GM11168 (cell line): ENCODE measurements around the gene PPP2R3B.

Source experiments
- in situ Hi-C: fragments of 300-500 bp; cut with MboI; formaldehyde crosslinking; loops from one replicate; pipeline ENCODE4 v1.12.0; 2022; ENCODE audit warnings: low sequenced_read_pairs; ENCODE audit not compliant: unreplicated experiment

PPP2R3B gene

GRCh38 chrX:371907-372306 lies 14.8 kb downstream of the PPP2R3B start:
- in situ Hi-C loops = no loop called here

- in situ Hi-C loops = no loop called here
Observed at GRCh38 chrX:370963-371745, 15.6 kb downstream of the PPP2R3B start.

- in situ Hi-C loops = no loop called here
Observed at GRCh38 chrX:370244-370962, 16.3 kb downstream of the PPP2R3B start.

GRCh38 chrX:369563-370101 lies 17.1 kb downstream of the PPP2R3B start:
- in situ Hi-C loops = no loop called here

- in situ Hi-C loops = no loop called here
Observed at GRCh38 chrX:368811-369562, 17.7 kb downstream of the PPP2R3B start.

- in situ Hi-C loops = no loop called here
Observed at GRCh38 chrX:367866-368265, 18.8 kb downstream of the PPP2R3B start.

GRCh38 chrX:367349-367748 lies 19.4 kb downstream of the PPP2R3B start:
- in situ Hi-C loops = no loop called here

GRCh38 chrX:363621-364375 lies 22.9 kb downstream of the PPP2R3B start:
- in situ Hi-C loops = no loop called here

GRCh38 chrX:362937-363620 lies 23.6 kb downstream of the PPP2R3B start:
- in situ Hi-C loops = no loop called here

GRCh38 chrX:362351-362750 lies 24.4 kb downstream of the PPP2R3B start:
- in situ Hi-C loops = no loop called here

GRCh38 chrX:361231-362145 lies 25.2 kb downstream of the PPP2R3B start:
- in situ Hi-C loops = no loop called here

- in situ Hi-C loops = no loop called here
Observed at GRCh38 chrX:360496-361150, 26.1 kb downstream of the PPP2R3B start.

GRCh38 chrX:358651-359143 lies 28.0 kb downstream of the PPP2R3B start:
- in situ Hi-C loops = no loop called here

GRCh38 chrX:357693-358471 lies 28.8 kb downstream of the PPP2R3B start:
- in situ Hi-C loops = no loop called here

GRCh38 chrX:357035-357692 lies 29.5 kb downstream of the PPP2R3B start:
- in situ Hi-C loops = no loop called here

GRCh38 chrX:356385-357034 lies 30.2 kb downstream of the PPP2R3B start:
- in situ Hi-C loops = no loop called here
